Activated CD8-positive, alpha-beta memory T cell treated with anti-CD3 and anti-CD28 coated beads, Interleukin-2, amount 50 U/mL, for 4 hours (primary cell): ENCODE measurements around the gene MEGF11.

ENCODE experiments used
- DNase-seq: peaks from one replicate; pipeline ENCODE4 v3.0.0-alpha.2; 2020

Gene MEGF11

DNA sequence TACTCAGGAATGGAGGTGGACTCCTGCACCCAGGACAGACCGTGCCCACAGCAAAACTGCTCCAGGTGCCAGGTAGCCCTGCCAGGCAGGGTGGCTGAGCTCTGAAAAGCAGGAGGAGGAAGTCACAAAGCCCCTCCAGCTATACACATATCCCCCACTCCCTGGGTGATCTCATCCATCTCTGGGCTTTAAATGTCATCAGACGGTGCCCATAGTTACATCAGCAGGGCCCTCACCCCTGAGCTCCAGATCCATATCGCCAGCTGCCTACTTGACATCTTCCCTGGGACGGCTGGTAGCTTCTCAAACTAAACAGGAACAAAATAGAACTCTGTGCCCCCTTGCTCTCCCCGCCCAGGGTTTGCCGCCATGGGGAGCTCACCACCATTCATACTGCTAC lies 87.7 kb downstream of the MEGF11 start:
- no peak for DNase-seq

- DNase-seq = no peak
Observed at GRCh38 chr15:66164788-66165187, 88.8 kb downstream of the MEGF11 start.

GRCh38 chr15:66163553-66163952 lies 90.0 kb downstream of the MEGF11 start:
- no peak for DNase-seq

- no peak for DNase-seq
Observed at GRCh38 chr15:66162286-66162685, 91.3 kb downstream of the MEGF11 start.

GRCh38 chr15:66161575-66162118 lies 91.9 kb downstream of the MEGF11 start:
- no peak for DNase-seq

DNA sequence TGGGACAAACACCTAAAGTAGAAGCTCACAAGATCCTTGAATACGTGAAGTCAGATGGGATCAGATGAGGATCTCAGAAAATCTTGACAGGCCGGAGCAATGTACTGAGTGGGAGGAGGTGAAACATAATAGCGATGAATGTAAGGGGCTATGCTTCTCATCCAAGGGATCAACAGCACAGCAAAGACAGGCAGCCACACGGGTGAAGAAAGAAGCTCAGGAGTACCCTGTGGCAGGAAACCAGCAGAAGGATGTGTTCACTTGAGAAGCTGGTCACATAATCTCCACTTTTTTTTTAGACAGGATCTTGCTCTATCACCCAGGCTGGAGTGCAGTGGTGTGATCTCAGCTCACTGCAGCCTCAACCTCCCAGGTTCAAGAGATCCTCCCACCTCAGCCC lies 92.4 kb downstream of the MEGF11 start:
- no peak for DNase-seq

DNA sequence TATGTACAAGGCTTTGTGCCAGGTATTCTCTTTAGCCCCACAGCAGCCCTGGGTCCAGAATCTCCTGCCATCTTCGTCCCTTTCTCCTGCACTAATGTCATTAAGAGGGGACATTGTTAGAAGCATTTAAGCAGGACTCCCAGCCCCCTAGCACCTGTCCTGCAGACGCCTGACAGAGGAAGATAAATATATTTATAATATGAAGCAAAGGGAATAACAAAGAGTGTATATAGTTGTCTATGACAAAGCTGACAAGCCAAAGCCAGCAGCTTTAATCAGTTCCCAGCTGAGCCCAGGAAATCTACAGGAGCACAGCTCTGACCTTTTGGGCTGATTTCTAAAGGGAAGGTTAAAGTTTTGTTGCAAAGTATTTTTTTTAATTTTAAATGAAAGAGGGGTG lies 96.0 kb downstream of the MEGF11 start:
- DNase-seq = no peak

DNA sequence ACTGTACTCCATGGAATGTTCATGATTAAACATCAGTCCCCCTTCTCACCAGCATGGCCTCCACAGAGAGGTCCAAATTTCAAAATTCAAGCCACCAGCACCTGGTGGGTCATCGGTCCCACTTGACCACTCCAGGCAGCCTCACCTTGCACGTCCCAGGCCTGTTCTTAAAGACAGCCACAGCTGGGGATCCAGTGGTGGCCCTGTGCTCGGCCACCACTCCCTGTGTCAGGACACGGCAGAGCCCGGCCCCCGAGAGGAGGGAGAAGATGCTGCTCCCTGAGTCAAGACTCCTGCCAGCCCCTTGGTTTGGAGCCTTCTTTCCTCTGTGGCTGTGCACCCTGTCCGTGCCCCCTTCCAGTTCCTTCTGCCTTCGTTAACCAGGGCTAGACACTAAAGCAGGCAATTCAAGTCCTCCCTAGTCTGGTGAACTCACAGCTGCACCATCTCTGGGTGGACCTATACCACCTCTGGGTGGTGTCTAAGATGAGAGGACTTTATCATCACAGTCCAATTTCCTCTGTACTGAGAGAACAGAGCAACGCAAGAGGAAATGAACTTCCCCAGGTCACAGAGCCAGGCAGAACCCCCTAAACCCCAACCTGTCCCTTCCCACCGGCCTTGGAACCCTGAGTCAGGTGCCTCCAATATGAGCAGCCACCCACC lies 97.1 kb downstream of the MEGF11 start:
- DNase-seq = no peak

- DNase-seq = no peak
Observed at GRCh38 chr15:66155065-66155464, 98.5 kb downstream of the MEGF11 start.

- no peak for DNase-seq
Observed at GRCh38 chr15:66154581-66154980, 99.0 kb downstream of the MEGF11 start.

GRCh38 chr15:66153549-66154415 lies 99.8 kb downstream of the MEGF11 start:
- no peak for DNase-seq

GRCh38 chr15:66152650-66153049 lies 100.9 kb downstream of the MEGF11 start:
- DNase-seq = no peak

GRCh38 chr15:66151809-66152208 lies 101.7 kb downstream of the MEGF11 start:
- DNase-seq = no peak

- no peak for DNase-seq
Observed at GRCh38 chr15:66149871-66150270, 103.7 kb downstream of the MEGF11 start.

- no peak for DNase-seq
Observed at GRCh38 chr15:66148187-66148586, 105.4 kb downstream of the MEGF11 start.

GRCh38 chr15:66147440-66147839 lies 106.1 kb downstream of the MEGF11 start:
- DNase-seq = no peak

GRCh38 chr15:66145726-66146182 lies 107.8 kb downstream of the MEGF11 start:
- DNase-seq = no peak

GRCh38 chr15:66144978-66145725 lies 108.4 kb downstream of the MEGF11 start:
- DNase-seq = no peak

DNA sequence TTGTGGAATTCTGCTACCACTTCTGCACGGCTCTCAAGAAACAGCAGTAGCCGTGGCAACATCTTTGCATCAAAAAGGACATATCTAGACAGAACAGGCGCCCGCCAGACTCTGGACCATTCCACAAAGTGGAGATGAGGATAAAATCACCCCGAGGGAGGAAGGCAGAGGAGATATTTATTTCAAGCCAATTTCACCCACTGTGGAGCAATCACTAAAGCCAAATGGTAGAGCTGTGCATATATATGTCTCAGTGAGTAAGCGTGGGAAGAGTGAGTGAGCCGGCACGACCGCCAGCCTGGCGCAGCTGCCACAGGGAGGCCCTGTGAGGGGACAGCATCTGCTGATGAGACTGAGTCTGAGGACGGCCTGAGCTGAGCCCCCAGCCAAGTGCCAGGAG lies 111.3 kb downstream of the MEGF11 start:
- DNase-seq = no peak

- DNase-seq = no peak
Observed at GRCh38 chr15:66139591-66140207, 113.9 kb downstream of the MEGF11 start.

GRCh38 chr15:66138892-66139590 lies 114.5 kb downstream of the MEGF11 start:
- no peak for DNase-seq
